ENCODE measurements around the gene DAPK3.

DNA sequence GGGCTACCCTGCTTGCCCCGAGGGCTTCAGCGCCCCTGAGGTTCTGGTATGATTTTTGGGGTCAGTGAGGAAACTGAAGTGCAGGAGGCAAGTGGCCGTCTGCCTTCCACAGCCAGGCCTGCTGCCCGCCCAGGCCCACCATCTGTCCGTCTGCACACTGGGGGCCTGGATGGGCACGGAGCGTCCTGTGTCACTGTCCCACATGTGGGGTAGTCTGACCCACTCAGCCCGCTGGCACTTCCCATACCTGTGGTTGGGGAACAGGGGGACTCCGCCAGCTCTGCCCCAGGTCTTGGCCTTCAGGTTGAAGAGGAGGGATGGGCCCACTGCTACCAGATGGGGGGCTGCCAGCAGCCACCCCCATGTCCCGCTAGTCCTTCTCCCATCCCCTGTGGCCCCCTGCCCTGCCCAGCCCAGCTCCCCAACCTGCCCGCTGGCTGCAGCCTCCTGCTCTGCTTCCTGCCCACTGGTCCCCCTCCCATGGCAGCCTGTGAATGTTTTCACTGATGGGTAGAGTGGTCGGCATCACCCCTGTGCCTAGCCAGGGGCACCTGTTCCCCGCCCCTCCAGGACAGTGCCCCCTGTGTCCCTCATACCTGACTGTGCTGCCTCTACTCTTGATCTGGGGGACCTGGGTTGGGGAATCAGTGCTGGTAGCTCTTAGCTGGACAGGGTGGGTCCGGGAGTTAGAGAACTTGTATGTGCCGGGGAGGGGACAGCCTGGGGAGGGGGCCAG, 46.2 kb upstream of the DAPK3 start:
- TF ChIP-seq, protein P1, sequence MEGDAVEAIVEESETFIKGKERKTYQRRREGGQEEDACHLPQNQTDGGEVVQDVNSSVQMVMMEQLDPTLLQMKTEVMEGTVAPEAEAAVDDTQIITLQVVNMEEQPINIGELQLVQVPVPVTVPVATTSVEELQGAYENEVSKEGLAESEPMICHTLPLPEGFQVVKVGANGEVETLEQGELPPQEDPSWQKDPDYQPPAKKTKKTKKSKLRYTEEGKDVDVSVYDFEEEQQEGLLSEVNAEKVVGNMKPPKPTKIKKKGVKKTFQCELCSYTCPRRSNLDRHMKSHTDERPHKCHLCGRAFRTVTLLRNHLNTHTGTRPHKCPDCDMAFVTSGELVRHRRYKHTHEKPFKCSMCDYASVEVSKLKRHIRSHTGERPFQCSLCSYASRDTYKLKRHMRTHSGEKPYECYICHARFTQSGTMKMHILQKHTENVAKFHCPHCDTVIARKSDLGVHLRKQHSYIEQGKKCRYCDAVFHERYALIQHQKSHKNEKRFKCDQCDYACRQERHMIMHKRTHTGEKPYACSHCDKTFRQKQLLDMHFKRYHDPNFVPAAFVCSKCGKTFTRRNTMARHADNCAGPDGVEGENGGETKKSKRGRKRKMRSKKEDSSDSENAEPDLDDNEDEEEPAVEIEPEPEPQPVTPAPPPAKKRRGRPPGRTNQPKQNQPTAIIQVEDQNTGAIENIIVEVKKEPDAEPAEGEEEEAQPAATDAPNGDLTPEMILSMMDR (IDR thresholded peaks at IDR 0.05; ENCODE audit: poor library complexity, severe bottlenecking) = no peak
- TF ChIP-seq EZH2 (IDR thresholded peaks at IDR 0.05; ENCODE audit: borderline replicate concordance, insufficient read depth, low read length, poor library complexity, severe bottlenecking) = no peak
